ENCODE measurements around the gene TNS4. TPM values are rescaled to one million over a fixed set of nuclear protein-coding genes. Genes with fewer than 3 reads are reported as not detected.

TNS4 gene
- total RNA-seq, 1 experiment from 2014 or later: 36.6 TPM

- no peak within 1 kb of the TSS for H3K4me2 ChIP-seq (ENCODE audit: low read length)
- no peak within 1 kb of the TSS for H3K9ac ChIP-seq (ENCODE audit: low read length)
- no peaks in the 10 kb centered on the region for H4K20me1 ChIP-seq (ENCODE audit: insufficient read depth)
- H3K4me1 ChIP-seq (ENCODE audit: control insufficient read depth in 1 of 2, insufficient read depth in 2 of 2, low read length in 2 of 2): no peaks in the 10 kb centered on the region
- H3K36me3 ChIP-seq (ENCODE audit: control insufficient read depth in 1 of 2, insufficient read depth in 2 of 2, low read length in 2 of 2): no peaks in the 10 kb centered on the region
- H3K27me3 ChIP-seq (ENCODE audit: insufficient read depth, low read length): no peaks in the 10 kb centered on the region
- no peak within 1 kb of the TSS for H2AFZ ChIP-seq (ENCODE audit: low read depth, low read length, poor library complexity, severe bottlenecking)
- TF ChIP-seq FOSL1 (IDR thresholded peaks at IDR 0.05; ENCODE audit: low read depth) (no peak), POLR2AphosphoS5 (IDR thresholded peaks at IDR 0.05; ENCODE audit: low read depth, low read length) (no peak), ZNF274 (IDR thresholded peaks at IDR 0.05; ENCODE audit: low read depth, low read length) (no peak), JUND (IDR thresholded peaks at IDR 0.05) (no peak), SP1 (IDR thresholded peaks at IDR 0.05; ENCODE audit: low read depth) (no peak), EGR1 (IDR thresholded peaks at IDR 0.05; ENCODE audit: low read depth) (no peak), POLR2A (IDR thresholded peaks at IDR 0.05; ENCODE audit: borderline replicate concordance, extremely low read depth, insufficient read depth, insufficient read length) (no peak), EZH2 (IDR thresholded peaks at IDR 0.05) (no peak), CTCF (IDR thresholded peaks at IDR 0.05 in 2 of 3, conservative IDR thresholded peaks at IDR 0.05 in 1 of 3; ENCODE audit: borderline replicate concordance in 1 of 3, insufficient read depth in 1 of 3, low read depth in 2 of 3, low read length in 2 of 3) (no peak), ZBTB33 (IDR thresholded peaks at IDR 0.05; ENCODE audit: extremely low read depth, insufficient replicate concordance, low read length) (no peak), TCF7L2 (IDR thresholded peaks at IDR 0.05; ENCODE audit: borderline replicate concordance, extremely low read depth, insufficient read depth, insufficient read length) (no peak)
- DNase-seq (ENCODE audit: low read depth, low spot score) (no peak), ATAC-seq (0 out of 2 replicates have a peak, but pooled peaks have one; percentile 26)
- no peaks in the 10 kb centered on the region for H3K9me2 ChIP-seq (ENCODE audit: insufficient read depth)
- BruUV-seq (replicated peaks): no TSS peak
- H3K9me3 ChIP-seq (ENCODE audit: control insufficient read depth in 1 of 2, insufficient read depth in 1 of 2, low read depth in 1 of 2, low read length in 2 of 2): no peaks in the 10 kb centered on the region
- H3K4me3 ChIP-seq (replicated peaks in 1 of 2; ENCODE audit: low read depth in 1 of 2, low read length in 2 of 2): no peak within 1 kb of the TSS
- H3K79me2 ChIP-seq (ENCODE audit: insufficient read depth, low read length): no peaks in the 10 kb centered on the region
- ChIA-PET POLR2A (no interaction called here), CTCF (no interaction called here), RAD21 (ENCODE audit: low non-redundant PET in 1 of 2, low total read pairs in 2 of 2, uncharacterized antibody in 2 of 2, unreplicated experiment in 2 of 2) (no interaction called here)
- H3K27ac ChIP-seq (ENCODE audit: low read depth, low read length): no peak within 1 kb of the TSS
- intact Hi-C loops (cut with micrococcal nuclease): no loop called here
These were observed 58.0 kb downstream of the TNS4 start, which contains the start of gene IGFBP4 for GRCh38 chr17:40443196-40443987. IGFBP4 (plus strand) TSS chr17:40443450; CDS start chr17:40443736, 286 bp downstream.
